SH-SY5Y (cell line): ENCODE results near the gene SIK2.

Source experiments
- GATA2 ChIP-seq: IDR thresholded peaks from 2 replicates; pipeline ENCODE4 v1.6.1; 2011; ENCODE audit warnings: mild to moderate bottlenecking, low read depth, low read length
- GATA3 ChIP-seq: IDR thresholded peaks from 2 replicates; pipeline ENCODE4 v1.6.1; 2011; ENCODE audit warnings: low read depth, mild to moderate bottlenecking, low read length, moderate library complexity

- TF ChIP-seq GATA2: no peak
- TF ChIP-seq GATA3: no peak
Observed at GRCh38 chr11:111639226-111639925, 37.1 kb downstream of the SIK2 start.
